ENCODE data around the gene TSEN54. TPM values are rescaled to one million over a fixed set of nuclear protein-coding genes. Genes with fewer than 3 reads are reported as not detected.

TSEN54 gene
- total RNA-seq, 1 experiment from 2014 or later: 87.3 TPM

- Histone ChIP-seq H3K9ac (ENCODE audit: low read length) (no peak overlapping the region), H3K4me2 (ENCODE audit: low read length) (no peak overlapping the region), H3K9me3 (ENCODE audit: control insufficient read depth in 1 of 2, insufficient read depth in 1 of 2, low read depth in 1 of 2, low read length in 2 of 2) (no peaks in the 10 kb centered on the region), H3K79me2 (ENCODE audit: insufficient read depth, low read length) (peaks cover 20% of the 10 kb centered on the region; the same call in 1 of the 2 replicates), H3K27me3 (ENCODE audit: insufficient read depth, low read length) (no peaks in the 10 kb centered on the region), H3K27ac (ENCODE audit: low read depth, low read length) (no peak overlapping the region; the same call in 1 of the 2 replicates), H2AFZ (ENCODE audit: low read depth, low read length, poor library complexity, severe bottlenecking) (no peak overlapping the region), H4K20me1 (ENCODE audit: insufficient read depth) (no peaks in the 10 kb centered on the region), H3K4me3 (replicated peaks in 1 of 2; ENCODE audit: low read depth in 1 of 2, low read length in 2 of 2) (no peak overlapping the region), H3K36me3 (ENCODE audit: control insufficient read depth in 1 of 2, insufficient read depth in 2 of 2, low read length in 2 of 2) (peaks cover 13 to 21% of the 10 kb centered on the region in 2 experiments; a peak in 3 of 4 replicates), H3K9me2 (ENCODE audit: insufficient read depth) (no peaks in the 10 kb centered on the region), H3K4me1 (ENCODE audit: control insufficient read depth in 1 of 2, insufficient read depth in 2 of 2, low read length in 2 of 2) (peaks cover 38 to 40% of the 10 kb centered on the region in 2 experiments)
- no TSS peak for BruUV-seq (replicated peaks)
- POLR2A ChIA-PET: no interaction called here
- no peak for DNase-seq (ENCODE audit: low read depth, low spot score)
- RAD21 ChIA-PET (ENCODE audit: low non-redundant PET in 1 of 2, low total read pairs in 2 of 2, uncharacterized antibody in 2 of 2, unreplicated experiment in 2 of 2): no interaction called here
- intact Hi-C loops (cut with micrococcal nuclease): no loop called here
- CTCF ChIA-PET: no interaction called here
- TF ChIP-seq ZBTB33 (IDR thresholded peaks at IDR 0.05; ENCODE audit: extremely low read depth, insufficient replicate concordance, low read length) (no peak), CEBPB (IDR thresholded peaks at IDR 0.05; ENCODE audit: low read depth) (no peak), ZNF274 (IDR thresholded peaks at IDR 0.05; ENCODE audit: low read depth, low read length) (no peak), EZH2 (IDR thresholded peaks at IDR 0.05) (no peak)
- no peak for ATAC-seq
Observed at GRCh38 chr17:75559958-75560533, 43.7 kb downstream of the TSEN54 start.

- Histone ChIP-seq H3K9me2 (ENCODE audit: insufficient read depth) (no peaks in the 10 kb centered on the region), H3K9me3 (ENCODE audit: control insufficient read depth in 1 of 2, insufficient read depth in 1 of 2, low read depth in 1 of 2, low read length in 2 of 2) (no peaks in the 10 kb centered on the region), H3K4me3 (replicated peaks in 1 of 2; ENCODE audit: low read depth in 1 of 2, low read length in 2 of 2) (no peak overlapping the region), H4K20me1 (ENCODE audit: insufficient read depth) (no peaks in the 10 kb centered on the region), H3K4me1 (ENCODE audit: control insufficient read depth in 1 of 2, insufficient read depth in 2 of 2, low read length in 2 of 2) (peaks cover 23% of the 10 kb centered on the region in 2 experiments), H3K9ac (ENCODE audit: low read length) (no peak overlapping the region), H3K4me2 (ENCODE audit: low read length) (no peak overlapping the region), H3K27ac (ENCODE audit: low read depth, low read length) (no peak overlapping the region), H3K36me3 (ENCODE audit: control insufficient read depth in 1 of 2, insufficient read depth in 2 of 2, low read length in 2 of 2) (peaks cover 19 to 26% of the 10 kb centered on the region in 2 experiments; a peak in 3 of 4 replicates), H3K27me3 (ENCODE audit: insufficient read depth, low read length) (no peaks in the 10 kb centered on the region), H3K79me2 (ENCODE audit: insufficient read depth, low read length) (peaks cover 8% of the 10 kb centered on the region; the same call in 1 of the 2 replicates), H2AFZ (ENCODE audit: low read depth, low read length, poor library complexity, severe bottlenecking) (no peak overlapping the region)
- TF ChIP-seq SP1 (IDR thresholded peaks at IDR 0.05; ENCODE audit: low read depth) (no peak), EGR1 (IDR thresholded peaks at IDR 0.05; ENCODE audit: low read depth) (no peak), POLR2AphosphoS5 (IDR thresholded peaks at IDR 0.05; ENCODE audit: low read depth, low read length) (no peak), SRF (IDR thresholded peaks at IDR 0.05; ENCODE audit: low read depth) (no peak)
- ATAC-seq: no peak
- intact Hi-C loops (cut with micrococcal nuclease): no loop called here
- RAD21 ChIA-PET (ENCODE audit: low non-redundant PET in 1 of 2, low total read pairs in 2 of 2, uncharacterized antibody in 2 of 2, unreplicated experiment in 2 of 2): no interaction called here
- CTCF ChIA-PET: no interaction called here
- no TSS peak for BruUV-seq (replicated peaks)
- no peak for DNase-seq (ENCODE audit: low read depth, low spot score)
- POLR2A ChIA-PET: no interaction called here
Observed at GRCh38 chr17:75561927-75562603, 45.7 kb downstream of the TSEN54 start.
